ENCODE measurements around the gene ELK3.
"Not testable (repeated sequence)": the region's sequence is repeated elsewhere in the genome, so short reads cannot be mapped to it uniquely, and the experiment has no call there.

ELK3 gene

DNA sequence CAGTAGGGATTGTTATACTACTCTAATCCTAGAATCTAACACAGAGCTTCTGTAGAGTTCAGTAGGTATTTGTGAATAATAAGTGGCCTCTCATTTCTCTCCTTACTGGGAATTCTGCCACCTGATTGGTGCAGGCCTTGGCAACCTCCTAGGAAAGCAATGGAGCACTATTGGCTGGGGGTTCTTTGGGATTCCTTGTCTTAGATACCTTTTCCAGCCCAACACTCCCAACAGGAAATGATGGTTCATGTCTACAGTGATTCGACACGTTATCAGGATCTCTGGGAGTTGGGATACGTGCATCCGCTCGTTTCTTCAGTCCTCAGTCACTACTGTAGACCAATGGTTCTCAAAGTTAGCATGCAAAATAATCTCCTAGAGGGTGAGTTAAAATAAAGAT is 67.4 kb downstream of the ELK3 start:
- no peak for DNase-seq

DNA sequence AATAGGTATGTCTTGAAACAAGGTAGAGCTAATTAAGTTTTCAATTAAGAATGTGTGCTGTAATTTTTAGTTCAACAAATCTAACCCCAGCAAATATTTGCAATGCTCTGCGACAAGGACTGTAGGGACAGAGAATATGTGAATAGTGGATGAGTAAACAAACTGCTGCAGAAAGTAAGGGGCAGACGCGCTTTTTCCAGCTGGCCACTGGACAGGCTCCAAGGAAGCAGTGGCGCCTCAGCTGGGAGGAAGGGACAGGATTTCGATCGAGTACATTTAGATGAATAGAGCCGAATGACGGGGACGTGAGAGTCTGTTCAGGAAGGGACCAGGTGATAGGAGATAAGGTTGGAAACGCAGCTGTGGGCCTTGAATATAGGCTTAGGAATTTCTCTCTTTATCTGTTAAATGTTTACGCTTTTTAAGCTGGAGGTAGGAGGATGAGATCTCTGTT is 69.3 kb downstream of the ELK3 start:
- DNase-seq, result no peak

GRCh38 chr12:96265400-96265799 is 71.2 kb downstream of the ELK3 start:
- DNase-seq, result no peak

GRCh38 chr12:96265836-96266235 is 71.7 kb downstream of the ELK3 start:
- DNase-seq, result no peak

GRCh38 chr12:96266238-96266637 is 72.1 kb downstream of the ELK3 start:
- no peak for DNase-seq

GRCh38 chr12:96271469-96272199 is 77.5 kb downstream of the ELK3 start:
- DNase-seq, result no peak

- DNase-seq, result no peak
Observed at GRCh38 chr12:96274331-96274730, 80.2 kb downstream of the ELK3 start.

- no peak for DNase-seq
Observed at GRCh38 chr12:96285158-96285557, 91.0 kb downstream of the ELK3 start.

- no peak for DNase-seq
Observed at GRCh38 chr12:96289067-96289466, 94.9 kb downstream of the ELK3 start.

GRCh38 chr12:96293093-96293492 is 98.9 kb downstream of the ELK3 start:
- no peak for DNase-seq

- no peak for DNase-seq
Observed at GRCh38 chr12:96294831-96295230, 100.7 kb downstream of the ELK3 start.

DNA sequence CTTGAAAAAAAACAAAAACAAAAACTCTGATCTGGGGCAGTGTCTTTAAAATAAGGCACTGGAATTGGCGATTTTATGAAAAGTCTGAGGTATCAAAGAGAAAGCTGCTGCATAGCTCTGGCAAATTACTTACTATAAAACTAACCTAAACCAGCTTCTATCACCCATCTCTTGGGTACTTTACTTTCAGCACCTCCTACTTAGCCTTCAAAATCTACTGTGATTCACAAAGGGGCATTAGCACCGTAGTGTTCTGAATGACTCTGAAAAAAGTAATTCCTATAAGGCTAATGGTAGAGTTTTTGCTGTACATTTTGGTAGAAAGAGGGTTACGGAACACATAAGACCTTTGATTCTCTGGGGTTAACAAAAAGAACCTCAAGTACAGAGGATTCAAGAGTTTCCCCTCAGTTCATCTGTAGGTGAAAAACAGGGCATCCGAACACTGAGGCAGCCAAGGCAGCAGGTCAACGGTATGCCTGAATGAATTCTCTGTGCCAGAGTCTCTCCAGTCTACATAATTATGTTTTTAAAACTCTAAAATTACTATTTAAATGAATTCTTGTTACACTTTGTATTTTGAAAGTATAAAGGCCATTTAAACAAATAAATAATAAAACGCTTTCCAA is 101.5 kb downstream of the ELK3 start:
- DNase-seq, result no peak

GRCh38 chr12:96297504-96297903 is 103.3 kb downstream of the ELK3 start:
- no peak for DNase-seq

- DNase-seq, result no peak
Observed at GRCh38 chr12:96300064-96300463, 105.9 kb downstream of the ELK3 start.

DNA sequence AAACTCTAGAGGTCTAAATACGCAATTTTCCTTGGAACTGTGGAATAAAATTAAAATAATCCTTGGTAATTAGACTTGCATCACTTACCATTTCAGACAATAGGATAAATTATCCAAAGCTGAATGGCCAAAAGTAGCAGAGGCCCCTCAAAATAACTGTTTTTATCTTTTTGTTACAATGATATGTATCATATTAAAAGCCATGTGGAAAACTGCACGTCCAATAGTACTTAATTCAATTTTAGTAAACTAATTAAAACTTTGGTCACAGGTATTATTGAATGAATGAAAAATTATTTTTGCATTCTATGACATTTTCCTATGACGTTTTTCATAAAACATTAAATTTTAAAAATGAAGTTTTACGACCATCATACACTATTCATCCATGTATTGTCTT is 107.6 kb downstream of the ELK3 start:
- no peak for DNase-seq

DNA sequence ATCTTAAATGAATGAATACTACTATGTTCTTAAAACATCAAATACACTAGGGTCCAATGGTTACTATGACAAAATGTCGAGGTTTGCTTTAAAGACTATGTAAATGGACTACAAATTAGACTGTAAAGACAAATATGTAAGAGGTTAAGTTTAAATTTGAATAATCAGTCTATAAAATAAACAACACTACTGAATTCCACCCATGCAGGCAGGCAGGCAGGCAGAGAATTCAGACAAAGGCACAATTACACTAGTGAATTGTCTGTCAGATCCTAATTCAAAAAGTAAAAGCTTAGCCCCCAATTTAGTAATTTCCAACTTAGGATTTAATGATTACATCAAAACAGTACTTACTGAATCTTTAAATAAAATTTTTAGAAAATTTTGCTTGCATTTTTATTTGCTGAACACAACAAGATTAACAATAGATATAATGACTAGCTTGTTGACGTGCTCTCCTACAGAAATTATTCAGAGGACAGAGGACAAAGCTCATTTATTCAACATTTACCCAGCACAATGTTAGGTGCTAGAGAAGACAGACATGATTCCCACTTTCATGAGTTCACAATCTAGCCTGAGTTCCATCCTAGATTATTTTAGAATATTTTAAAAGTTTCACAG is 108.6 kb downstream of the ELK3 start:
- DNase-seq, result no peak

GRCh38 chr12:96303653-96304052 is 109.5 kb downstream of the ELK3 start:
- no peak for DNase-seq

- no peak for DNase-seq
Observed at GRCh38 chr12:96305665-96306064, 111.5 kb downstream of the ELK3 start.

- no peak for DNase-seq
Observed at GRCh38 chr12:96308881-96309280, 114.7 kb downstream of the ELK3 start.

- DNase-seq, result no peak
Observed at GRCh38 chr12:96310067-96310466, 115.9 kb downstream of the ELK3 start.

- no peak for DNase-seq
Observed at GRCh38 chr12:96311191-96311590, 117.0 kb downstream of the ELK3 start.

DNA sequence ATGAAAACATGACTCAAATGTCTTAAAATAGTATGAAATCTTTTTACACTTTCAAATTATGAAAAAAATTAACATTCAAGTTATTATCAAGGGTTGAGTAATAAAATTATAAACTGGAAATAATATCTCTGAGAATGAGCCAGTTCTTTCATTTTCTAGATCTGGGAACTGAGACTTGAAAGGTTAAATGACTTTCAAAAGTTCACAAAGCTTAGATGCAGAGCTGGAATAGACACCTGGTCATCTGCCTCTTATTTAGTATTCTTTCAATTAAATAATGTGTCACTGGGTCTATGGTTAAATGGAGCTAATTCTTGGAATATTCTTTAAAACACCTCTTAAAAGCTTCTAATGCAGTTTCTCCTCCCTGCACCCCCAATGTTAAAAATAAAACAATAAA is 119.4 kb downstream of the ELK3 start:
- no peak for DNase-seq

DNA sequence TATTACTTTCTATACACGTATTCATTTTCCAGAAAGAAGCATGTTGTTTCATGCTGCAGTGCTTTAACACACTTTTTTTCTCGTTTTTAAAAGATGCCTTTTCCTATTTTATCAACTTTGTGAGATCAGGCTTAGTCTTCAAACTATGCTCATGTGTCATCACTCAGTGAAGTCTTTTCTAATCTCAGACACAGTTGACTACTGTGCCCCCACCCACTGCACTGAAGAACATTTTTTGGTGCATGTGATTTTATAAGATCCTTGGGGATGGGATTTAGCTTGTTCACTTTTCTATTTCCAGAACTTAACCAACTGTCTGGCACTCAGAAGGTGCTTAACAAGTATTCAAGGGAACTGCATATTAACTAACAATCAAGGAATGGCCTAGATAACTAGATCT is 120.5 kb downstream of the ELK3 start:
- DNase-seq, result no peak

- not testable (repeated sequence) for DNase-seq
Observed at GRCh38 chr12:96315741-96316481, 121.7 kb downstream of the ELK3 start.
